HG02678 (cell line): ENCODE measurements around the gene DHRSX.
A peak's percentile ranks its signal among the peaks of the same experiment; 100 is the strongest.
"Not testable (repeated sequence)": the region's sequence is repeated elsewhere in the genome, so short reads cannot be mapped to it uniquely, and the experiment has no call there.

Experiments
- ATAC-seq: cut with Tn5 transposase; IDR thresholded peaks from one replicate; pipeline ENCODE4 v1.9.1; 2021; ENCODE audit warnings: mild to moderate bottlenecking, moderate library complexity; ENCODE audit not compliant: unreplicated experiment

Gene DHRSX

DNA sequence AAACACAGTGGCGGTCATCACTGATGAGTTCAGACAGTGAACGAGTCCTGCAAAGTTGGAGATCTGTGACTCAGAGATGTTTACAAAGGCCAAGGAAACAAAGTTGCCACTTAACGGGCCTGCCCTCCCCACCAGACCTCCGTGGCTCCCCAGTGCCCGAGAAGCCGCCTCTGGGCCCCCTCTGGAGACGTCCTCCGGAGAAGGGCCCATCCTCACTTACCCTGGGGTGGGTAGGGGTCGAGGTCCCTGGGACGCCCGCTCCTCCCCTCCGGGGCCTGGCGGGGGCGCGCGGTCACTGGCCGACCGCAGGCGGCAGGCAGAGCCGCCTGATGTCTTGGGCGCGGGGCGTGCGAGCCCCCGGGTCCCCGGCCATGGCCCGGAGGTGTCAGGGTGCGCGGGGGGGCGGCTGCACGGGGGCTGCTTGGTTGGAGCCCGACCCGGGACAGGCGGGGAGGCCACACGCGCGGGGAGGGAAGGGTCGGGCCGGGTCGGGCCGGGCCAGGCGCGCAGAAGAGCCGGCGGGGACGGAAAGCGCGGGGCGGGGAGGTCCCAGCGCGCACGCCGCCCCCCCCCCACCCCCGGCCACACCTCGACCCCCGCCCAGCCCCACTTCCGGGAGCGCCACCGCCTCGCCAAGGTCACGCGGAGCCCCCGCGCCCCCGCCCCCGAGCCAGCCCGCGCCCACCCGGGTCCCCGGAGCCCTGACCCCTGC lies 529 bp downstream of the DHRSX start:
- peak; percentile 51 for ATAC-seq

DNA sequence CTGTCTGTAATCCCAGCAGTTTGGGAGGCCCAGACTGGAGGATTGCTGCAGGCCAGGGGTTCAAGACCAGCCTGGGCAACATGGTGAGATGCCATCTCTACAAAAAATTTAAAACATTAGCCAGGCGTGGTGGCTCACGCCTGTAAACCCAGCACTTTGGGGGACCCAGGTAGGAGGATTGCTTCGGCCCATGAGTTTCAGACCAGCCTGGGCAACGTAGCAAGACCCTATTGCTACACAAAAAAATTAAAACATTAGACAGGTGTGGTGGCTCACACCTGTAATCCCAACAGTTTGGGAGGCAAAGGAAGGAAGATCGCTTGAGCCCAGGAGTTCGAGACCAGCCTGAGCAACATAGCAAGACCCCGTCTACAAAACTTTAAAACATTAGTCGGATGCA lies 1.3 kb downstream of the DHRSX start:
- no peak for ATAC-seq

DNA sequence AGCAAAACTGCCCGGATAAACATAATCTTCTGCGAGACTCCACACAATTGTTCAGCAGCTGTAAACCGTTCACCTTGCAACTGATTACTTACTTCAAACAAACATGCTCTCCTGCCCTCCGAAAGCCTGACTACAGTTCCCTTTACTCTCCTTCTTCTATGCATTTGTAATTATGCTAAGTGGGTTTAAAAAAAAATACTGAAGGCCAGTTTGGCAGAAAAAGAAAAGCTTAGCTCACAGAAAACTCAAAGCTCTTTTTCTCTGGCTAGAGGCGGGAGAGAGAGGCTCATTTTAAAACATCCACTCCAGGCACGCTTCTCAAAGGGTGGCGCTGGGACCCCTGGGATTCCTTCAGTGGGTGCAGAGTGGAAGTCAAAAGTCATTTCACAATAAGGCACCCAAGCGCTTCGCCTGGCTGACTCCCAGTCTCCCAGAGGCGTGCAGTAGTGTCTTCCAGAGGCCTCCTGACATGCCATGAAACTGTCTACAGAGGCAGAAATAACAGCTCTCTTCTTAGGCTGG lies 1.9 kb downstream of the DHRSX start:
- ATAC-seq: no peak

DNA sequence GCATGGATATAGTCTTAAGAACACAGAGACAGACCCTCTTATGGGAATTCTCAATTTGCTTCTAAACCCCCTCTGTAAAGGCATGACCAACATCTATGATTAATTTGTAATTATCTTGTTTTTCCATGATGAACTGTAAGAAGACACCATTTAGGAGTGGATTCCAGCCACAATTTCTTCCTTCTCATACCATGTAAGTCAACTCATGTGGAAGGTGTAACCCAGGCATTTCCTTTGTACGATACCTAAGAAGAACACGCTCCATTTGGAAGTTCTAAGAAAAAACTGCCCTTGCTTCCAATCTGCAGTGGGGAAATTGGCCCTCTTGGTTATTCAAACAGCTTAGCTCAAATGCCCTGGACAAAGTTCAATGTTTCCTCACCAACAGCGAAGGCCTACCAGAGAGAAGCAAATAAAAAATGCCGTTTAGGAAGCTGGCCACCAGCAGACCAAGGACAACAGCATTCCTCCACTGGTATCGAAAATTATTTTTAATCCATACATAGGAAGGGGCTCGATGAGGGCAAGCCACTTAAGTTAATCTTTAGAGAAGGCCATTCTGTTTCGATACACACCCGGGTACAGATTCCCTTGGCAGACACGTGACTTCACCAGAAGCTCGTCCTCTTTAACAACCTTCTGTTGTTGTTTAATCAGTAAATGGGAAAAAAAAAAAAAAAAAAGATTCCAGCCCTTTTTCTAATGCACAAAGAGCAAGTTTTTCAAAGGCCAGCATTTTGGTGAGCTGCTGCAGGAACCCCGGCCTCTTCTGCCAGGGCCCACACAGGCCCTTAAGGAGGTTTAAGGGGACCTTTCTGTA lies 2.6 kb downstream of the DHRSX start:
- no peak for ATAC-seq

DNA sequence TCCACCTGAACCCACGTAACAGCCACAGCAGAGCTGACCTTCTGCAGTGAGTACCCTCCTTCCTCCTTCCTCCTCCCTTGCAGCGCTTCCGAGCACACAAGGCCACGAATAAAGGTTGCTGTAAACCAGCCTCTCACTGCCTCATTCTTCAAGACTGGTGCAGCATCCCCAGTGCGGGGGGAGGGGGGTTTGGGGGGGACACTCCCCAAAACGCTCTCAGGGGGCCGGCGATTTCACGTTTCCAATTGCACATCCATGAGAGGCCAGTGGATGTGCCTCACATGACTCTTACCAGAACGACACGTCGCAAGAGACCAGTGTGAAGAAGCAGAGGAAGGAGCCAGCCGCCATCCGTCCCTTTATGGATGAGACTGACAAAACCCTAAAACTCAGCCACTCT lies 5.2 kb downstream of the DHRSX start:
- no peak for ATAC-seq

DNA sequence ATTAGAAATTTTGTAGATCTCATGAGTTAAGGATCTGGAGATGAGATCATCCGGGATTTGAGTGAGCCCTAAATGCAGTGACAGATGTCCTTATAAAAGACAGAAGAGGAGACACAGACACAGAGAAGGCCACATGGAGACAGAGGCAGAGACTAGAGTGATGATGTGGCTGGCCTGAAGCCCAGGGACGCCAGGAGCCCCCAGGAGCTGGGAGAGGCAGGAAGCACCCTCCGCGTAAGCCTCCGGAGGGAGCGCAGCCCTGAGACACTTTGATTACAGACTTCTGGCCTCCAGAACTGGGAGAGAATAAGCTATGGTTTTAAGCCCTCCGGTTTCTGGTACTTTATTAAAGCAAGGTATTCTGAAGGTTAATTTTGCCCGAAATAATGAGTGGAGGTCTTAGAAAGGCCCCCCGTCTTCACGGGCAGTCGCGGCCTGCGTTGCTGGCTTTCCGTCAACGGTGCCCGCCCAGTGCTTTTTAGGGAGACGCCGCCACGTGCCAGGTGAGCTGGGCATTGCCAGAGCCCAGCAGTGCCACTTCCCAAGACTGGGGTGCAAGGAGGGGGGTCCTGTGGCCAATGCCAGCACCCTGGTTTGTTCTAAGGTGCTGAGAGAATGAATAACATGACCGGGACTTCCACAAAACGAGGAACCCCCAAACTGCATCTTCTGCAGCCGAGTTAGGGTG lies 8.1 kb downstream of the DHRSX start:
- no peak for ATAC-seq

DNA sequence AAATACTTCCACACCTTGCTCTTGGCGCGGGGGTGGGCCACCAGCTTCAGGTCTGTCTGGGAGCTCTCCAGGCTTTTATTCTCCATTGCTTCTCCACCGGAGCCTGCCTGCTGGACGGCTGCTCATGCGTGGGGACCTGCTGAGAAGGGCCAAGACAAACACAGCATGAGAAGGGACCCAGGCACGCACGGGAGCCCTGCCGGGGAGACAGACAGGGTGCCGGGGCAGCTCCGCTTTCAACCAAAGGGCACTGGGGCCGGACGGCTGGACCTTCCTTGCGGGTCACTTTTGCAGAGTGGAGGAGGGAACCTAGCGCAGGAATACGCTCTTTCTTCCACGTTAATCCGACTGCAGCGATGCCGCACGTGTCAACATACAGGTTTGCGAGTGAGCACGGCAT lies 10.1 kb downstream of the DHRSX start:
- ATAC-seq: no peak

DNA sequence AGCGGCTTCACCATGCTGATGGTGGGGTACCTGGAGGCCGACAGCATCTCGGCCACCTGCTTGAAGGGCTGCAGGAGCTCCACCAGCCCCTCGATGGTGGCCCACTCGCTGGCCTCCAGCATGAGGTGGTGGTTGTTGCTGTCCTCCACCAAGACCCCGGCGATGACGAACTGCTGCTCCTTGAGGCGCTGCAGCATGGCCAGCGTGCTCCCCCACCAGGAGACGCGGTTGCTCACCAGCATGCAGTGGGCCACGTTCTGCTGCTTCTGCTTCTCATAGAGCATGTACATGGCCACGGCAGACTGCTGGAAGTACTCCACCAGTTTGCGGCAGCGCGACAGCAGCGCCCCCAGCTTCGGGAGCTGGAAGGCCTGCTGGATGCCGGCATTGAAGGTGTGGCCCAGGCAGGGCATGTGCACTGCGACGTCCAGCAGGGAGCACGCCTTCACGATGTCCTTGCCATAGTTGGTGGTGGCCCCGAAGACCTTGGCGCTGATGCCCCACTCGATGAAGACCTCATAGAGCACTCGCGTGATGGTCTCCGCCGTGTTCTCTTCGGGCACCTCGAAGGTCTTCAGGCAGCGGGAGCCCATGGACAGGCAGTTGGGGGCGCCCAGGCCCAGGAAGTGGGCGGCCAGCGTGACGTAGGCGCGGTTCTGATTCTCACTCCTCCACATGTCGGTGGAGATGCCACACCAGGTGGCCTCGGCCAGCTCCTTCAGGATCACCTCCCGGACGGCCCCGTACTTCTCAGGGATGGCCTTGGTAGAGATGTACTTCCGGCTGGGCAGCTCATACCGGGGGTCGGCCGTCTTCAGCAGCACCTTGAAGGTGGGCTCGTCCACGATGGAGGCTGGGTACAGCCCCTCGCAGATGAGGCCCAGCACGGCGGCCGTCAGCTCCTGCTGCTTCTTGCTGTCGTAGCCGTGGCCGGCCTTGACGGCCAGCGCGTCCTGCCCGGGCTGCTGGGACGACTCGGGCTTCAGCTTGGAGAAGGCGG lies 11.0 kb downstream of the DHRSX start:
- no peak for ATAC-seq

DNA sequence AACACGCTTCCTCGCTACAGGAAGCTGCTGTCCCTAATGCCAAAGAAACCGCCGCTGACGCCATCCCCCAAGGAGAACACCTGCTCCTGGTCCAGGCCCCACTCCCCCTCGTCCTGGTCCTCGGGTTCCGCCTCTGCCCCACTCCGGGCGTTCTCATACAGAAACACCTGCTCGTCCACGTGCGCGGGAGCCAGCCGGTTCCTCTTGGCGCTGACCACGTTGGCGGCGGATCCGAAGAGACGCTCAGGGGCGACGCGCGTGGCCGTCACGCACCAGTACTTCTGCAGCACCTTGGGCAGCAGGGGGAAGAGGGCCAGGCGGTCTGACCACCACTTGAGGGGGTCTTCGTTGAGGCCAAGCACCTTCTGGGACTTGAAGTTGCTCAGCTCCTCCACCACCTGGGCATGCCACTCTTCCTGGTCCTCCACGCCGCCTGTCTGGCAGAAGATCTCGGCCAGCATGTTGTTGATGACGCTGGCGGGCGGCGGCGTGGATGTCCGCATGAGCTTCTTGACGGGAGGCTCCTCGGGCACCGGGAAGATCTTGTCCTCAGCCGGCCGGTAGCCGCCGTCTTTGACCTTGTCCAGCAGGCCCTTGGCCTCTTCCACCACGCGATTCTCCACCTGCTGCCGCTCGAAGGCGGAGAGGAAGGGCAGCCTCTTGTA lies 12.0 kb downstream of the DHRSX start:
- no peak for ATAC-seq

DNA sequence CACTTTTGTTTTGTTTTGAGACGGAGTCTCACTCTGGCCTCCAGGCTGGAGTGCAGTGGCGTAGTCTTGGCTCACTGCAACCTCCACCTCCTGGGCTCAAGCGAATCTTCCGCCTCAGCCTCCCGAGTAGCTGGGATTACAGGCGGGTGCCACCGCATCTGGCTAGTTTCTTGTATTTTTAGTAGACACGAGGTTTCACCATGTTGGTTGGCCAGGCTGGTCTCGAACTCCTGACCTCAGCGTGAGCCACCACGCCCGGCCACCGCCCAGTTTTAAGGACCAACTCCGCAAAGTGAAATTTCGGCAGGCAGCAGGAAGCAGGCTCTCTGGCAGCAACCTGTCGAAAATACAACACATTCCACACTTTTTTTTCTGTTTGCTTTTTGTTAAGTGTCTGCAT lies 13.4 kb downstream of the DHRSX start:
- no peak for ATAC-seq

DNA sequence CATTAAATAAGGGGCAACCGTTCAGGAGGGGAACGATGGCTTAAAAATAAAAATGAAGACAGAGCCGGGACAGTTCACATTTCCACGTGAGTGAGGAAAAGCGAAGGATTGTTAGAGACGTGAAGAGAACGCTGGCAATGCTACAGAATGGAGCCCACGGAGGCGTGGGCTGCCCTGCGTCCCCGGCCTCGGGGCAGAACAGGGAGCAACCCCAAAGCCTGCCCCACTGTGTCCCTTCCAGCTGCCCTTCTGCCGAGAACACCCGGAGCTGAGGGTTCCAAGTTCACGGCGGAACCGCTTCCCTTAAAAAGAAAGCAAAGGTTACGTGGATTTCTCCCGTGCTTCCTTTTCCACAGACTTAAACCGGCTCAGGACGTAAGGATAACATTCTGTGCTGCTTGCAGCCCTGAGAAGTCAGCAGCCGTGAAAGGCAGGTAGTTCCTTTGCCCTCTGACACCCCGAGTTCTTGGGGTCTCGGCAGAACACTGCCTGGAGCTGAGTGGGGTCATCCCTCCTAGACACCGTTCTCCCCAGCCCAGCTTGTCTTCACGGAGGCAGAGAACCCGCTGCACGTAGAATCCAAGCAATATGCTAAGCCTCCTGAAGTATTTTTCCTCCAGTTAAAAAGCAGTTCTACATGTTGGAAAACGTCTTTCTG lies 14.2 kb downstream of the DHRSX start:
- no peak for ATAC-seq

DNA sequence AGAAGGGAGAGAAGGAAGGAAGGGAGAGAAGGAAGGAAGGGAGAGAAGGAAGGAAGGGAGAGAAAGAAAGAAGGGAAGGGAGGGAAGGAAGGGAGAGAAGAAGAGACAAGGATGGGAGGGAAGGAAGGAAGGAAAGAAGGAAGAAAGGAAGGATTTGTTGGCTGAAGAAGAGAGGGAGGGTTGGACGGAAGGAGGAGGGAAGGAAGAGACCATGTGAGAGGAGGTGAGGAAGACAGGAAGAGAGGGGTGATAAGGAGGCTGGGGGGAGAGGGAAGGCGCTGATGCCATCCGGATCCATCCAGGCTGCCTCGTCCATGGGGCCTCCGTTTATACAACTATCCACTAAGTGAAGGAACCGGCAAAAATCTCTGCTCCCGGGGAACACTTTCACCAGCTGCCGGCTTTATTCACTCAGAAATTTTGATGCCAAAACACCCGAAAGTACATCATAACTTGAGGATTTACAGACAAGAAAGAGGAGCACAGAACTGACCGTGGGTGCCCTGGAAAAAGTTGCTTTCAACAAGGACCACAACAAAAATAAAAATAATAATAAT lies 14.9 kb downstream of the DHRSX start:
- no peak for ATAC-seq

DNA sequence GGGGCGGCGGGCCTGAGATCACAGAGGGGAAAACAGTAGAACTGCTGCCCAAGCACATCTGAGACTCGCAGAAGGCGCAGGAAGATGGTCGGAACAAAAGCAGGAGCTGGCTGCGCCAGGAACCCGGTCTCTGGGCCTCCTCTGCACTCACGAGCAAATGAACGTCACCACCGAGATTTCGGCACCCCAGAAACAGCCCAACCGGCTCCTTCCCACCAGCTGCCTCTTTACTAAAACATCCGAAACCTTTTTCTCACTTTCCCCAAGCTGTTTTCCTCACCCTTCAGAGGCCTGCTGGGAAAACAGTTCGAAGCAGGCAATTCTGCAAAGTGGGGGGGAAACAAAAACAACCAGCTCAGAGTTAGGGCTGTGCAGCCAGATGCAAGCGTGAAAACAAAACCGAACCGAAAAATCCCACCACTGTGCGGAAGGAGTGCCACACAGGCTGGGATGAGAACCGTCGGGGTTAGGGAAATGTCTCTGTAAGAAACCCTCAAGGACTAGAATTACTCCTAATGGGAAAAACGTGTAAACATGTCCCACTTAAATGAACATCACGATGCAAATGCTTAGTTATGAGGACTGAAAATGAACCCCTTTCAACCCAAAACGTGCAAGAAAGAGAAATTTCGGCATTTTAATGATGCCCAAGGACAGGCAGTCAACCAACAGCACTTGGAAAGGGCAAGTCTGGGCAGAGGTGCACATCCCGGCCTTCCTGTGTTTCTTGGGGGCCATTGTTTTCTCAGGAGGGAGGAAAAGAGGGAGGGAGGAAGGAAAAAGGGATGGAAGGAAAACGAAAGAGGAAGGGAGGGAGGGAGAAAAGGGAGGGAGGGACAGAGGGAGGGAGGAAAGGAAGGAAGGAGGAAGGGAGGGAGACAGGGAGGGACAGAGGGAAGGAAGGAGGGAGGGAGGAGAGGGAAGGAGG lies 15.8 kb downstream of the DHRSX start:
- ATAC-seq: no peak

DNA sequence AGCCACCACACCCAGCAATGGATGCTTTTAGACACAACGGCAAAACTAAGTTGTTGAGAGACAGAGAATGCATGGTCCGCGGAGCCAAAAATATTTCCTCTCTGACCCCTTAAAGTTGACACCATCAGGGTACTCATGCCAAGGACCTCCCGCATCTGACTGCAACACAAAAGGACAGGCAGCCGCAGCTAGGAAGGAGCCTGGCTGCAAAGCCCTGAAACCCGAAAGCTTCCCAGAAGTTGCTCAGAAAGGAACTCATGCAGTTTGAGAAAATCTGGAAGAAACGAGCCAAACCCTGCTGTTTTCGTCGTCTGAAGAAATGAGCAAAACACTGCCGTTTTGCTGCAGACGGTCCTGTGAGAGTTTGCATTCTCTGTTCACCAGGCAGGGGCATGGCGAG lies 16.5 kb downstream of the DHRSX start:
- no peak for ATAC-seq

DNA sequence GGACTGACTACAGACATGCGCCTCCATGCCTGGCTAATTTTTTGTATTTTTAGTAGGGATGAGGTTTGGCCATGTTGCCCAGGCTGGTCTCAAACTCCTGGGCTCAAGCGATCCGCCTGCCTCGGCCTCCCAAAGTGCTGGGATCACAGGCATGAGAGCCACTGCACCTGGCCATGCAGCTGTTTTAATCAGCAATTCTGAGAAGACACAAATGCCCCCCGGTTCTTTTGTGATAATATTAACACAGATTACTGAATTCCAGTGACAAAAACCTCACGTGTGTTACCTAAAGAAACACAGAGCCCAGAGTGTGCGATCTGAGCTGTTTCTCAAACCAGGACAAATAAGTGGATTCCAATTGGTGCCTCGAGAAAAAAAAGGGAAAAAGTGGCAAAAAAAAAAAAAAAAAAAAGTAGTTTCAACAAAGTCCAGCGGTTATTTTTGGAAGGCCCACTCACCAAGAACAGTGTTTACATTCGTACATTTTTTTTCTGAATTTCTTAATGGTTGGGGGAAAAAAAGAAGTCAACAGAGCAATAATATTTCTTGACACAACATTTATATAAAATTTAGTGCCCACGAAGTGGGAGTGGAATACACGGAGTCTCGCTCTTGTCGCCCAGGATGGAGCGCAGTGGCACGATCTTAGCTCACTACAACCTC lies 17.2 kb downstream of the DHRSX start:
- ATAC-seq: no peak

DNA sequence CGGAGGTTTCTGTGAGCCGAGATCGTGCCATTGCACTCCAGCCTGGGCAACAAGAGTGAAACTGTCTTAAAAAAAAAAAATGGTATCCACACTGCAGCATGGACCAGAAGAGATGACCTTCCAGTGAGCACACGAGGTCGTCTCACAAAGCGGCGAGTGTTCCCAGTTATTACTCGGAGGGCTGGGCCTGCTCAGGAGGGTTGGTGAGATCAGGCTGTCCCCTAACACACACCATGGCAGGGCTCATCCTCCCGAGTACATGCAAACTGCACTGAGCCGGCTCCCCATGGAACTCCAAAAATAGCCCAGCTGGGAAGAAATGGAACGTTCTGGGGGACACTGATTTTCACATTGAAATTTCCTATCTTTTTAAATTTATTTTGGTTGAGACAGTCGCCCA lies 19.2 kb downstream of the DHRSX start:
- ATAC-seq: not testable (repeated sequence)

DNA sequence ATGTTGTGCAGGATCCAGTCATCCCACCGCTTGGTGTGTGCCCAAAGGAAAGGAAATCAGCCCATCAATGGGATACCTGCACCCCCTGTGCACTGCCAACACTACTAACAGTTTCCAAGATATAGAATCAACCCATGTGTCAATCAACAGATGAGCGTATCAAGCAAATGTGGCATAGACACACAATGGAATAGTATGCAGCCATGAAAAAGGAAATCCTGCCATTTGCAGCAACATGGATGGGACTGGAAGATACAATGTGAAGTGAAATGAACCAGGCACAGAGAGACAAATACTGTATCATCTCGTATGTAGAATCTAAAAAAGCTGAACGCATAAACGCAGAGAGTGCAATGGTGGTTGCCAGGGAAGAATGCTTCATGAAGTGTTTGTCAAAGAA lies 20.8 kb downstream of the DHRSX start:
- ATAC-seq: not testable (repeated sequence)

DNA sequence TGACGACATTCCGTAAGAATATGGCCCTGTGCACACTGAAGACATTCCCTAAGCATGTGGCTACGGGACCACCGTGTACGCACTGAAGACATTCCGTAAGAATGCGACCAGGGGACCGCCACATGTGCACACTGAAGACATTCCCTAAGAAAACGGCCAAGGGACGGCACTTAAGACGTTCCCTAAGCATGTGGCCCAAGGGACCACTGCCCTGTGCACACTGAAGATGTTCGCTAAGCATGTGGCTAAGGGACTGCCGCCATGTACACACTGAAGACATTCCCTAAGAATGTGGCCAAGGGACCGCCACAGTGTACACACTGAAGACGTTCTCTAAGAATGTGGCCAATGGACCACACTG lies 21.4 kb downstream of the DHRSX start:
- no peak for ATAC-seq
